DMS79 treated with DMSO at 0.1 percent for 48 hours (cell line): ENCODE data around the gene CWC22.
"Not testable (repeated sequence)": the region's sequence is repeated elsewhere in the genome, so short reads cannot be mapped to it uniquely, and the experiment has no call there.

Experiments used
- DNase-seq: peaks from one replicate; lab custom pipeline; 2025; lab: John Stamatoyannopoulos, UW

CWC22 gene

GRCh38 chr2:180006781-180007579 is at the start of gene CWC22:
TSS of gene CWC22 (minus strand) at chr2:180007297. CDS start at chr2:179993341, 13,956 bp downstream.
- peak; percentile 93 for DNase-seq

DNA sequence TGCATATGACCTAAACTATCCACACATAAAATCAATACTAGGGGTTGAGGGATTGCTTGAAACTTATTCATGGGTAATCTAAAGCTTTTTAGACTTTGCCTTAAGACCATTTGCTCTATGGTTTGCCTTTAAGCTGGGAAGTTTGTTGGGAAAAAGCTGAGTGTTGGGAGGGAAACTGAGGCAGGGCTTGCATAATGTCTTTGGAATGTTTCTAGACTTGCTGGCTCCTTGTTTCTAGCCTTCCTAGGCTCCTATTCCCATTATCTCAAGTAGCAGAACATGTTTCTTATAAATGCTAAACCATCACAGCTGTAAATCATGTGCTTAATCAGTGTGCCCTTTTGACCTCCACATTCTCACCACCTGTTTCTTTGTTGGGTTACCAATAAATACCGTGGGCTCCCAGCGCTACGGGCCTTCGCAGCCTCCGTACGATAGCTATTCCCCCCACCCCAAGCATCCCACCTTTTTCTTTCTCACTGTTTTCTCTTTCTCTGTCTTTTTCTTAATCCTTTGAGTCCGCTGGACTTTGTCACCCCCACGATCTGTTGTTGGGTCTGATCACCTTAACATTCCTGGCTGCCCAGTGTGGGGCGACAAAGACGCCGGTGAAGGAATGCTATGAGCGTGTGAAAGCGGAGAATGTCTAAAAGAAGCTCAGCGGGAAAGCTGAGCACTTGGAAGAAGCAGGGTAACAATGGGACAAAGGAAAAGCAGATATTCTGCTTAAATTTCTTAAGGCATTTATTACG is 49.4 kb upstream of the CWC22 start:
- DNase-seq: no peak

DNA sequence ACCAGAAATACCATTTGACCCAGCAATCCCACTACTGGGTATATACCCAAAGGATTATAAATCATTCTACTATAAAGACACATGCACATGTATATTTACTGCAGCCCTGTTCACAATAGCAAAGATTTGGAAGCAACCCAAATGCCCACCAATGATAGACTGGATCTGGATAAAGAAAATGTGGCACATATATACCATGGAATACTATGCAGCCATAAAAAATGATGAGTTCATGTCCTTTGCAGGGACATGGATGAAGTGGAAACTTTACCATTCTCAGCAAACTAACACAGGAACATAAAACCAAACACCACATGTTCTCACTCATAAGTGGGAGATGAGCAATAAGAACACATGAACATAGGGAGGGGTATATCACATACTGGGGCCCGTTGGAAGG is 47.5 kb upstream of the CWC22 start:
- DNase-seq: not testable (repeated sequence)

DNA sequence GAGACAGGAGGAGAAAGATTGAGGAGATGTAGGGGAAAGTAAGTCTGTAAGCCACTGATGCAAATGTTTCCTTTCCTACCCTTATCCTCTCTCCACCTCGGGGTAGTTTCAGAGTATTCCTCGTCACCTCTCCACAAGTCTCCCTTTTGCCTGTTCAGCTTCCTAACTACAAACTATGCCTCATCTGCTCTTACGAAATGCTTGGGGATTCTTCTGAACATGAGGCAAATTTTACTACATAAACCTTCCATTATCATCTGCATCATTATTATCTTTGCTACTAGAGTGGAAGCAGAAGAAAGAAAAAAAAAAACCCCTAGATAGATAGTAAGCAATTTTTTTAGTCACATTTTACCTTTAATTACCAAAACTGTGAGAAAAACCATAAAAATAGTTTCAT is 43.1 kb upstream of the CWC22 start:
- DNase-seq: no peak

DNA sequence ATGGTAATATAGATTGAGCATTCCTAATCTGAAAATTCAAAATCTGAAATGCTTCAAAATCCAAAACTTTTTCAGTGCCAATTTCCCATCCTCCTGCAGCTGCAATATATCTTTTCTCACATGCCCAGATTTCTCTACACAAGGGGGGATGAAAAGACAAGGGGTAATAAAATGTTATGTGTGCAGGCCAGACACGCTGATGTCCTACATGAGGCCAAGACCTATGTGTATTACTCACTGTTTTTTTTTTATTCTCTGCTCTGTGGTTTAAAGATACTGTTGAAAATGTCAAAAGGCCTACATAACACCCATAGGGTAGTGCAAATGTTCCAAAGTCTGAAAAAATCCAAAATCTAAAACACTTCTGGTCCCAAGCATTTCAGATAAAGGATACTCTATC is 41.2 kb upstream of the CWC22 start:
- DNase-seq: no peak

DNA sequence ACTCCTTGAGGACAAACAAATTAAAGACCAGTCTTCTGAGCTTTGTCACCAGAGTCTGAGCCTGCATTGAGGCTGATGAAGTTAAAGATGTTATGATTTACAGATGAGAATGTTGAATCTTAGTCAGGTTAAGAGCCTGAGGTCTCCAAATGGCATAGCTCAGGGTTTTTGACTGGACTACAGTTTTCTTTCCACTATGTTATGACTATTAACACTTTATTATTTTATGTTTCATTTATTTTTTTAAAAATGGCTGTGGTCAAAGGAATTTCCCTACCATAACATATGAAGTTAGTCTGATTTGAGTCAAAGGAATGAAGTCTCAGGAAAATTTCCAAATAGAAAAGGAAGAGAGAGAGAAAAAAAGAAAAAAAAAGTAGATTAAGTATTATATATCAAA is 39.7 kb upstream of the CWC22 start:
- no peak for DNase-seq

DNA sequence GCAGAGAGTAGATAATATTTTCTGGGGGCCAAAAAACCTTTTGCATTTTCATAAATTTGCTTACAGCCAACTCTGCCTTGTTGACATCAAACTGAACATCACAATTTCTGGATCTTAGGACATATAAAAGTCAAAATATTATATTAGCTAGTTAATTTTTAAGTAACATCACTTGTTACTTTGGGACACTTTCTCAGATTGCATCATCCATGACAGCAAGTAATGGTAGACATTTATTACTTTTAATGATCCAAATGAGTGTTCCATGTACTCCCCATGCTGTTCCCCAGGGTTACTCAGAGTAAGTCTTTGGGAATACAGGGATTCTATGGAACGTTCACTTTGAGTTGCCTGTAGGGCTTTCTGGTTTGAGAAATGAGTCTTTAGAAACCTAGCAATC is 39.1 kb upstream of the CWC22 start:
- DNase-seq: no peak

GRCh38 chr2:180040146-180040925 is 33.2 kb upstream of the CWC22 start:
- no peak for DNase-seq

GRCh38 chr2:180038997-180039396 is 31.9 kb upstream of the CWC22 start:
- DNase-seq: no peak

DNA sequence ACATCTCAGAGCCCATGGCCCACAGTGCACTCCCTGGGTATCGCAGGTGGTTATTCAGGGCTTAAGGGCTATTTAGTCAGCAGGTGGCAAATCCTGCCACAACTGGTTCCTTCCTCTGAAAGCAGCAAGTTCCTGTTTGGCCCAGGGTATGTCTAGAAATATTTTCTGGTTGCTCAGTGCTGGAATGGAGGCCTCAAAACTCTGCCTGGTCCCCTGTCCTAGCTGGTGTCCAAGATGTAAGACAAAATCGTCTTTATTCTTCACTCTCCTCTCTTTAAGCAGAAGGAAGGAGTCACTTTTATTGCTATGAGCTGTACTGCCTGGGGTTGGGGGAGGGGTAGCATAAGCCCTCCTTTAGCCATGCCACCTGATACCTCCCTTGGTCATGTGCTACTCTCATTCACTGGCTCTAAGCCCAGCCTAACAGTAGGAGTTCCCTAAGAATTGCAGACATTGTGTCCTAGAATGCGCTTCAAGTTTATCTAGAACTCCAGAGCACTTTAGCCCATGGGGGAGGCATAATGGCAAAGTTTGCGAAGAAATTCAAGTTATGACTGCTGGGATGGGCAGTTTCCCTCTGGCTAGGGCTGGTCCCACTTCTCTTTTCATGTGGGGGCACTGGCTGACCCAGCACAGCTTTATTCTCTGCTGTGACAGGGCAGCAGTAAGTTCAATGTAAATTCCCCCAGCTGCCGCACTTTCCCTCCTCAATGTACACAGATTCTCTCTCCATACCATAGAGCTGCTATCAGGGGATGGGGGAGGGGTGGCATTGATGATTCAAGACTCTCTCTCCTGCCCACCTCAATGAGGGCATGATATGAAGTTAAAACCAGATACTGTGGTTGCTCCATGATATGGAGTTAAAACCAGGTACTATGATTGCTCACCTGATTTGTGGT is 27.1 kb upstream of the CWC22 start:
- DNase-seq: peak; percentile 50

DNA sequence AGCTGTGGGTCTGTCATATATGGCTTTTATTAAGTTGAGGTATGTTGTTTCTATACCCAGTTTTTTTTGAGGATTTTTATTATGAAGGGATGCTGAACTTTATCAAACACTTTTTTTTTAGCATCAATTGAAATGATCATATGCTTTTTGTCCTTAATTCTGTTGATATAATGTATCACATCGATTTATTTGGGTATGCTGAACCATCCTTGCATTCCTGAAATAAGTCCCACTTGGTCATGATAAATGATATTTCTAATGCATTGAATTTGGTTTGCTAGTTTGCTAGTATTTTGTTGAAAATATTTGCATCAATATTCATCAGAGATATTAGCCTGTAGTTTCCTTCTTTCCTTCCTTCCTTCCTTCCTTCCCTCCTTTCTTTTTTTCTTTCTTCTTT is 22.5 kb upstream of the CWC22 start:
- no peak for DNase-seq

- DNase-seq: no peak
These were observed 14.8 kb upstream of the CWC22 start for GRCh38 chr2:180021850-180022249.

DNA sequence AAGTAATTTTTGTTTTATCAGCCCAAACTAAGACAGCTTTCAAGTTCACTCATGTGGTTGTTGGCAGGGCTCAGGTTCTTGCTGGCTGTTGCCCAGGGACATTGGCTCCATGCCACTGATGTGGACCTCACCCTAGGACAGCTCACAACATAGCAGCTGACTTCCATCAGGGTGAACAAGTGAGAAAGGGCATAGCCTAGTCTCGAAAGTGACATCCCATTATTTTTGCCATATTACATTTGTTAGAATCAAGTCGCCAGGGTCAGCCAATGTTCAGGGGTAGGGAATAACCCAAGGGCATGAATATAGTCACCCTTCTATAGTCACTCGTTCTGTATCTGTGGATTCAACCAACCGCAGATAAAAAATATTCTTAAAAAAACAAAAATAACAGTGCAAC is 10.7 kb upstream of the CWC22 start:
- DNase-seq: no peak

DNA sequence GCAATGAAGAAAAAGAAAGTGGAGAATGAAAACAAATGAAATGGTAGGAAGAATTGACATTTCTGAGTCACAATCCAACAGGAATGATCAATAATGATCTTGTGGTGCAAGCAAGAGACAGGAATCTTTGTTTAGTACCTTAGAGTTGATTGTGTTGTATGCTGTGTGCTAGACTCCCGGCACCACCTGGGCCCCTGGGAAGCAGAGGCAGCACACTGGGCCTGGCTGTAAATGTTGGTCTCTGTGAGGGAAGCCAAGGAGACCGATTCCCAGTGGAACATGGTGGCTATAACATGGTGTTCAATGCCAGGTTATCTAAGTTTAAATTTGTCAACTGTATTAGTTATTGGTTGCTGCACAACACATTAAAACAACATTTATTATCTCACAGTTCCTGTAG is 9.8 kb upstream of the CWC22 start:
- no peak for DNase-seq

DNA sequence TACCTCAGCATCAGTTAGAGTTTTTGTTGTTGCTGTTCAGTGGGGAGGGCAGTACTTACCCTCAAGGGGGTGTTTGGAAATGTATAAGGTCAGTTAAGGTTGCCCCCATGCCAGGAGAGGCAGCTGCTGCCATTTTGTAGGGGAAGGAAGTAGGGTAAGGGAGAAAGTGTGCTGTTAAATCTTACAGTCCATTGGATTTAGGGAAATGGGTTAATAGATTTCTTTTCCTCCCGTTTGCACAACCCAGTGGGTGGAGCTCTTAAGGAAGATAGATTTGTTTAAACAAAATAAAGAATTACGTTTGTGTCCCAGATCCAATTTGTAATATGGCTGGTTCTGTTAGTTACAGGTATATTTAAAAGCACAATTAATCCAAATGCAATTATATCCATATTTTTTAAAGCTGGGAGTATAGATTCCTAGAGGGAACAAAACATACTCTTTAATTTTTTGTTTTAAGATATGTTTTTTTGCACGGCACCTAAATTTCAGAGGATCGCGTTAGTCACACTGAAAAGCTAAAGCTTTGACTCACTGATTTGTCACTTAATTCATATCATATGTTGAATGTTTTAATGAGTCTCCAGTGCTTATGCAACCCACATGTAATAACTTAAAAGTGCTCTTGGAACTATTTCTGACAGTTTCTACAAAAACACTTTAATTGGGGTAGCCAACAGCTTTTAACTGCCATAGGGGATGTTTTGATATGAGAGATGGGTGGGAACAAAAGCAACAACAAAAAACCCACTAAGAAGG is 9.0 kb upstream of the CWC22 start:
- DNase-seq: no peak

DNA sequence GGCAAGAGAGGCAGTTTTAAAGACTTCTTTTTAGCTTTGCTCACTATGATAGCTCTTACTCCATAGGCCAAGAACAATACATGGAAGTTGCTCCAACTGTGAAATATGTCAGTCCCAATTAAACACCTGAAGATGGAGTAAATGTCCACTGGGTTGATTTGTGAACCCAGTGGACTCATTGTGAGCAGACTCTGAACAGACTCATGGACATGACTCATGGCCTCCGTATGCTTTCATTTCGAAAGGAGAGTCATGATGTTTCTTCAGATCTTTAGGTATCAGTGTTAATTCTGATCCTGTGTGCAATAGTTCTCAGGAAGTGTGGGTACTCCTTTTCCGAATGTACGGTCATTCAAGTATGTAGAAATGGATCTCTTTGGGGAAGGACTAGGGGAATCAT is 5.4 kb upstream of the CWC22 start:
- no peak for DNase-seq

DNA sequence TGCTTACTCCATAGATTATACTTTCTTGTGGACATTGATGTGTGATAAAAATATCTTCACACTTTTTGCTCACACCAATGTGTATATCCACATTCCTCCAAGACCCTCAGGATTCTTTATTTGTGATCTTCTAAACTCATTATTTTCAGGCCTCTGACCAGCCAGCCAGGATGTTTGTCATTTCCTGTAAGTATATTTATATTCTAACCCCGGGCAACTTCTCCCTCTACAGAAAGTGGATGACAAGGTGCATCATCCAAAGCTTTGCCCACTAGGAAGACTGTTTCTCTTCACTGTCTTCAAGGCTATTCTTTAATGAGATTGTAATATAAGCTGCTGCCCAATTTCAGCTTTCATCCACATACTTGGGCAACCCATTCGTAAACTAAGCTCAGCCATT is 3.6 kb upstream of the CWC22 start:
- no peak for DNase-seq

- DNase-seq: peak; percentile 46
These were observed 866 bp downstream of the CWC22 start for GRCh38 chr2:180006231-180006630.

DNA sequence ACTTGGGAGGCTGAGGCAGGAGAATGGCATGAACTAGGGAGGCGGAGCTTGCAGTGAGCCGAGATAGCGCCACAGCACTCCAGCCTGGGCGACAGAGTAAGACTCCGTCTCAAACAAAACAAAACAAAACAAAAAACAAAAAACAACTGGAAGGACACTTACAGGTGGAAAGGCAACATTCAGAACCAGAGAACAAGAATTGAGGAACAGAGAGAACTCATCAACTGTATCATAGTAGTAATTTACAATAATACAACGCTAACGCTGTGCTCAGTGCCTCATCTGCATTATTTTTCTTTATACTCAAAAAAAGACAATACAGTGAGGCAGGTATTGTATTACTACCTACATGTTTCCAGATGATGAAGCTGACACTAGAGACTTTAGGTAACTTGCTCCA is 1.6 kb downstream of the CWC22 start:
- DNase-seq: not testable (repeated sequence)

DNA sequence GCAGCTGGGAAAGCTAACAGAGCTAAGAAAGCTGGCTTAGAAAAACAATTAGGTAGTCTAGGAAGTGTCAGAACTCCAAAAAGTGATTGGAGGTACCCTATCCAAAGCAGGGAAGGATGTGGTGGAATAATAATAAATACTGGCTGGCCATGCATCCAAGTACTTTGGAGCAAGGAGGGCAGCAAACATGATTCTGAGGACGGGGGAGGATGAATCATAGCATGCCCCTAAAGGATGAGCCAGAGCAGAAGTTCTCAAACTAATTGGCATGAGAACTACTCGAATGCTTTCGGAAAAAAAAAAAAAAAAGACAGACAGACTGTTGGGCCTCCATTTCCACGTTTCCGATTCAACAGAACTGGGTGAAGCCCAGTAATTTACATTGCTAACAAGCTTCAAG is 2.4 kb downstream of the CWC22 start:
- DNase-seq: no peak

DNA sequence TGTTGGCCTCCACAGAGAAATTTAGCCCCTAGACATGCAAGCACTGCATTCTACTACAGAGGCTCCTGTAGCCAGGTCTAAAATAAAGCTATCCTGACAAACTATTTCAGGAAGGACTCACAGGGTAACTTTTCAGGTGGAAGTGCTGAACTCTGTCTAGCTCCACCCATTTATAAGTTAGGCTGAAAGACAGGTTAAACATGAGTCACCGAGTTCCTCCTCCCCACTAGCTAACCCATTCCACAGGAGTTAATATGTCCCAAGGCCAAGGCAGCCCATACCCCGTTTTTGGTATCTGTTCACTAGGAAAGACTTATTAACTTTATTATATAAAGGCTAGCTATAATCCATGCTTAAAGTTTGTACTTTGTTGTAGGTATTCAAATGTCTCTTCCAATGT is 3.5 kb downstream of the CWC22 start:
- no peak for DNase-seq
